Immature natural killer cell (primary cell): ENCODE measurements around the gene PLOD3. TPM values are rescaled to one million over a fixed set of nuclear protein-coding genes. Genes with fewer than 3 reads are reported as not detected.

Experiments used
- DNase-seq, 3 donors: peaks; one replicate each; pipeline ENCODE4 v3.0.0; 2022; ENCODE audit warnings: mixed read lengths in 1 of 3
- H3K27ac Mint-ChIP-seq, 6 donors: one replicate each; pipeline ENCODE4 v1.8.0; 2020; ENCODE audit warnings: mixed read lengths in 6 of 6, mild to moderate bottlenecking in 5 of 6, inconsistent platforms in 4 of 6, moderate library complexity in 3 of 6
- H3K27me3 Mint-ChIP-seq, 3 donors: one replicate each; pipeline ENCODE4 v1.8.0; 2020 to 2021; ENCODE audit warnings: low read depth in 3 of 3, mild to moderate bottlenecking in 3 of 3, mixed read lengths in 3 of 3, moderate library complexity in 3 of 3, inconsistent platforms in 1 of 3
- H3K36me3 Mint-ChIP-seq, 3 donors: one replicate each; pipeline ENCODE4 v1.8.0; 2020; ENCODE audit warnings: mixed read lengths in 3 of 3, inconsistent platforms in 2 of 3, mild to moderate bottlenecking in 2 of 3
- H3K4me1 Mint-ChIP-seq, 2 donors: one replicate each; pipeline ENCODE4 v1.8.0; 2020; ENCODE audit warnings: inconsistent platforms in 2 of 2, mild to moderate bottlenecking in 2 of 2, mixed read lengths in 2 of 2, moderate library complexity in 1 of 2
- H3K4me3 Mint-ChIP-seq, 5 donors: one replicate each; pipeline ENCODE4 v1.8.0; 2020; ENCODE audit warnings: mild to moderate bottlenecking in 5 of 5, mixed read lengths in 5 of 5, inconsistent platforms in 3 of 5, moderate library complexity in 3 of 5
- H3K9me3 Mint-ChIP-seq, 6 donors: one replicate each; pipeline ENCODE4 v1.8.0; 2020; ENCODE audit warnings: mild to moderate bottlenecking in 6 of 6, mixed read lengths in 6 of 6, inconsistent platforms in 4 of 6, moderate library complexity in 3 of 6
- polyA plus RNA-seq, 3 donors: library from polyadenylated mRNA; unstranded; fragments of 300-500 nt; fragmentation: Illumina TruSeq; gene quantifications; one replicate each; pipeline ENCODE4 v1.2.3, GENCODE V29; 2021

The PLOD3 gene
- polyA plus RNA-seq, 3 donors from 2014 or later = 19.6 to 28.6 (median 26.6) TPM

DNA sequence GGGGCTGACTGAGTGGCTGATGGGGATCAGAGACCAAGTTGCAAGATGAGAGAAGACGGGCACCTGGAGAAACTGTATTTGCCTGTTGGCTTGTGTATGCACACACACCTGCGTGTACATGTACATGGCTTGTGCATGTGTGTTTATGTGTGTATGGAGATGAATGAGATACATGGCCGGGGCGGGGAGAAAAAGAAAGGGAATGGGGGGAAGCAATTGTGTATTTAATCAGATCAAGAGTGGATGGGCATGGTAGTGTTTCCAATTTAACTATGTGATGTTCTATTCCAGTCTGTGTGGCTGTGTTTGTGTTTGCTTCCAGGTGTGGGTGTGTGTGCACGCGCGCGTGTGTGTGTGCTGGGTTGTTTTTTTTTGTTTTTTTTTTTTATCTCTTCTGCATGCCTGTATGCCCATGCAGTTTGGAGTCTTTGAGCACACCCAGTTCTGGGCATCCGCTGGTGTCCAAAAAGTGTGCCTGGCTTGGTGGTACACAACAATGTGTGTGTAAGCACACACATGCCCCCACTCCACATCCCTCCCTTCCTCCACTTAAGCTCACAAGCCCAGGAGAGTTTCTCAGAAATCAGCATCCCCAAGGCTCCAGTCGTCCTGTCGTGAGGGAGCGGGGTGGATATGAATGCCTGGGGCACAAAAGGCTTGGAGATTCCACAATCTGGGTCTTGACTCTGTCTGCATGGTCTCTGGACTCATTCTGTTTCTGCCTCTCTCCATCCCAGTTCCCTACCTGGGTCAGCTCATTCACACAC is 49.6 kb downstream of the PLOD3 start:
- peaks cover 31 to 34% of the 10 kb centered on the region in 2 donors for H3K4me1 Mint-ChIP-seq
- no peak for DNase-seq
- H3K27me3 Mint-ChIP-seq = peaks cover 55 to 68% (median 66%) of the 10 kb centered on the region in 3 donors
- peaks cover 0 to 11% (median 0%) of the 10 kb centered on the region in 6 donors for H3K9me3 Mint-ChIP-seq
- peak overlapping the region in 1 of 5 donors; percentile 17 for H3K4me3 Mint-ChIP-seq
- no peak overlapping the region for H3K27ac Mint-ChIP-seq
- no peaks in the 10 kb centered on the region for H3K36me3 Mint-ChIP-seq

GRCh38 chr7:101166909-101167644 is 50.3 kb downstream of the PLOD3 start:
- H3K36me3 Mint-ChIP-seq = no peaks in the 10 kb centered on the region
- peak overlapping the region in 1 of 5 donors; percentile 18 for H3K4me3 Mint-ChIP-seq
- H3K27me3 Mint-ChIP-seq = peaks cover 55 to 67% (median 65%) of the 10 kb centered on the region in 3 donors
- H3K9me3 Mint-ChIP-seq = peaks cover 0 to 11% (median 0%) of the 10 kb centered on the region in 6 donors
- DNase-seq = no peak
- no peak overlapping the region for H3K27ac Mint-ChIP-seq
- peaks cover 31 to 35% of the 10 kb centered on the region in 2 donors for H3K4me1 Mint-ChIP-seq

DNA sequence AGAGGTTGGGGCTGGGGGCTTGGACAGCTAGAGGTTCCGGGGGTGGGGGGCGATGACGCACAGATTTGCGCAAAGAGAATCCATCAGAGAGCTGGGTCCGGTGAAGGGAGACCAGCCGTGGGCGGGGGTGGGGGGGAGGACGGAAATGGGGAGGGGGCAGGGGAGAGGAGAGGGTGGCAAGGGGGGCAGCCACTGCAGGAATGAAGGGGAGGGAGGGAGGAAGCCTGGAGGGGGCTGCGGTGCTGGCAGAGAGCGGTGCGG is 50.8 kb downstream of the PLOD3 start:
- no peak for DNase-seq
- Mint-ChIP-seq H3K4me3 (peak overlapping the region in 1 of 5 donors; percentile 18), H3K27me3 (peaks cover 53 to 64% (median 62%) of the 10 kb centered on the region in 3 donors), H3K36me3 (no peaks in the 10 kb centered on the region), H3K4me1 (peaks cover 31 to 33% of the 10 kb centered on the region in 2 donors), H3K9me3 (peaks cover 0 to 11% (median 0%) of the 10 kb centered on the region in 6 donors), H3K27ac (no peak overlapping the region)

DNA sequence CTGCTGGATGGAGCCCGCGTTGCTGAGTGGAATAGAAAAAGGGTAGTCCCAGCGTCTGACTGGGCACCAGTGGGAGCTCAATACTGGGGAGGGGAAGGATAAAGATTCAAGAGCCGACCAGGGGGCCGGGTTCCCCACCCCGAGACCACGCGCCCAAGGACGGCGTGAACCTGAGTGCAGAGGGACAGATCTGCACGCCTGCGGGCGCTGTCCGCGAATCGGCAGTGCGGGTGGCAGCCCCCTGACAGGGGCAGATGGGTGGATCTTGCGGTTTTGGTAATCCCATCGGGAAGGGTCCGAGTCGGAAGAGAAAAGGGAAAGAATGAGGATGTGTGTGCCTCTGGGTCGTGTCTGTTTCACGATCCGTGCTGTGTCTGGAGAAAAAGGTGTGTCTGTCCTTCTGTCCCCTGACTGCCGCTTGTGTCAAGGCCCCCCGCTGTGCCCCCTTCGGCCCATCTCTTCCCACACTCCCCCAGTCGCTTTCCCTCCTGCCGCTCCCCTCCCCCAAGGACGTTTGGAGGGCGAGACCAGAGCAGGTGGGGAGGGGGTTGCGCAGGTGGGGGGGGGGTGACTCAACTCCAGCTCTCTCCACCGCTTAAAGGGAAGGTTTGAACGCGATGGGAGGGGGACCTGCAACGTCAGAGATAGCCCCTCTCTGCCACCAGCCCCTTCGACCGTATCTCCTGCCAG is 51.3 kb downstream of the PLOD3 start:
- Mint-ChIP-seq H3K36me3 (no peaks in the 10 kb centered on the region), H3K9me3 (peaks cover 0 to 11% (median 0%) of the 10 kb centered on the region in 6 donors), H3K4me1 (peaks cover 31 to 32% of the 10 kb centered on the region in 2 donors), H3K27ac (peak overlapping the region in 4 of 6 donors; percentile 4 to 61 (median 56)), H3K4me3 (peak overlapping the region; percentile 12 to 76 (median 66)), H3K27me3 (peaks cover 49 to 63% (median 62%) of the 10 kb centered on the region in 3 donors)
- DNase-seq = no peak

- H3K36me3 Mint-ChIP-seq = no peaks in the 10 kb centered on the region
- H3K4me3 Mint-ChIP-seq = peak within 1 kb of the TSS; percentile 12 to 76 (median 66)
- H3K27ac Mint-ChIP-seq = peak within 1 kb of the TSS in 4 of 6 donors; percentile 4 to 61 (median 56)
- H3K9me3 Mint-ChIP-seq = peaks cover 0 to 7% (median 0%) of the 10 kb centered on the region in 6 donors
- DNase-seq = peak; percentile 86 to 90 (median 87)
- H3K4me1 Mint-ChIP-seq = peaks cover 25 to 27% of the 10 kb centered on the region in 2 donors
- H3K27me3 Mint-ChIP-seq = peaks cover 41 to 55% (median 54%) of the 10 kb centered on the region in 3 donors
These were observed 52.1 kb downstream of the PLOD3 start, which contains the start of gene VGF for GRCh38 chr7:101165075-101165957. Gene VGF (minus strand): TSS chr7:101165569. CDS start chr7:101164843, 726 bp downstream.

GRCh38 chr7:101164071-101164840 is 53.1 kb downstream of the PLOD3 start:
- Mint-ChIP-seq H3K27ac (no peak overlapping the region), H3K27me3 (peaks cover 32 to 49% (median 46%) of the 10 kb centered on the region in 3 donors)

DNA sequence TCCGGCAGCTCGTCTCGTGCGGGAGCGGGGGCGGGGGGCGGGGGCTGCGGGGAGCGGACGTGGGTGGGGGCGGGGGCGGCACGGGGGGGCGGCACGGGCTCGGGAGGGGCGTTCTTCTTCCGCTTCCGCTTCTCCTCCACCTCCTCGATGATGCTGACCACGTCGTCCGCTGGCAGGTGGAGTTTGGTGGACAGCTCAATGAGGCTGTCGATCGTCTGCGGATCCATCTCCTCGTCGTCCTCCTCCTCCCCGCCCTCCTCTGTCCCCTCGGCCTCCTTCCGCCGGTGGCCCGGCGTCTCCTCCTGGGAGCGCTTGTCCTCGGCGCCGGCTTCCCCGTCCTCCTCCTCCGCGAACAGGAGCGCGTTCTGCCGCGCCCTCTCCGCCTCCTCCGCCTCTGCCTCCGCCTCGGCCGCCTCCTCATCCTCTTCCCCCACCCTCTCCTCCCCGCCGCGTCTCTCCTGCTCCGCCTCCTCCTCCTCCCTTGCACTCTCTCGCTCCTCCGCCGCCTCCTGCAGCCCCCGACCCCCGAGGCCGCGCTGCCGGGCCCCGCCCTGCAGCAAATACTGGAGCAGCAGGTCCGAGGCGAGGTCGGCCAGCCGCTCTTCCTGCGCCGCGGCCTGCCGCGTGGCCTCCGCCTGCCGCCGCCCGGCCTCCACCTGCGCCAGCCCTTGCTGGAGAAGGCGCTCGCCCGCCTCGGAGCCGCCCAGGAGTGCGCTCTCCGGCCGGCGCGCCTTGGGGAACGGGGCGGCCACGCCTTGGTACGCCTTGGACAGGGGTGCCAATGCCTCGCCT is 53.9 kb downstream of the PLOD3 start:
- DNase-seq = no peak
- peaks cover 0 to 1% (median 0%) of the 10 kb centered on the region in 3 donors for H3K36me3 Mint-ChIP-seq
- peaks cover 30 to 45% (median 42%) of the 10 kb centered on the region in 3 donors for H3K27me3 Mint-ChIP-seq
- peak overlapping the region; percentile 62 to 79 (median 72) for H3K4me3 Mint-ChIP-seq
- peaks cover 0 to 4% (median 0%) of the 10 kb centered on the region in 6 donors for H3K9me3 Mint-ChIP-seq
- no peak overlapping the region for H3K27ac Mint-ChIP-seq
- peaks cover 15 to 17% of the 10 kb centered on the region in 2 donors for H3K4me1 Mint-ChIP-seq

More at GRCh38 chr7:101164071-101164840, 53.1 kb downstream of the PLOD3 start:
- Mint-ChIP-seq H3K4me3 (peak overlapping the region in 2 of 5 donors; percentile 21 to 33), H3K4me1 (peaks cover 18 to 20% of the 10 kb centered on the region in 2 donors), H3K9me3 (peaks cover 0 to 4% (median 0%) of the 10 kb centered on the region in 6 donors), H3K36me3 (no peaks in the 10 kb centered on the region)
- DNase-seq = no peak

DNA sequence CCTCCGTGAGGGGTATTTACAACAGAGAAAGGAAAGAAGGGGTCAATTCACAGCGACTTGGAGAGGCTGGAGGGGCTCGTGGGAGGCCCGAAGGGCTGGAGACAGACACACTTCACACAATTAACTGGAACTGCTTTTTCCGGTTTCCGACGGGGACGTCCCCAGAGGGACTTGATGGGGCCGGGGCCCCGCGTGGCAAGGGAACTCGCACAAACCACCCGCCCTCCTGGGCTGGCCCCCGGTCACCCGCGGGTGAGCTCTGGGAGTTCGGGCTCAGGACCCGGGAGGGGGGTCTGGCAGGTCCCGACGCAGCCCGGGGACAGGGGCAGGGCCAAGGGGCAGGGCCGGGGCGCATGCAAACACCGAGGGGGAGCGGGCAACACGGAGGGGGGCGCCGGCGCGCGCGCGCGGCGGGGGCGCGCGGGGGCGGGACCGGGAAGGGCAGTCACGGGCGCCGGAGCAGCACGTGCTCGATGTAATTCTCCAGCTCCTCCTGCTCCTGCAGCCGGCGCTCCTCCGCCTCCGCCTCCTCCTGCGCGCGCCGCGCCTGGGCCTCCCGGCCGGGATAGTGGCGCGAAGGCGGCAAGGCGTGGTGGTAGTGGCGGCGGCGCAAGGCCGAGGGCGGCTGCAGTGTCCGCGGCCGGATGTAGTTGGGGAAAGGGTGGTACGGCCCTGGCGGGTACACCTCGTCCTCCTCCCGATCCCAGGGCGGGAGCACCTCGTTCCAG is 54.7 kb downstream of the PLOD3 start:
- Mint-ChIP-seq H3K4me3 (peak overlapping the region; percentile 67 to 80 (median 76)), H3K27ac (no peak overlapping the region), H3K9me3 (peaks cover 0 to 4% (median 0%) of the 10 kb centered on the region in 6 donors), H3K4me1 (peaks cover 15 to 16% of the 10 kb centered on the region in 2 donors), H3K27me3 (peaks cover 26 to 39% (median 36%) of the 10 kb centered on the region in 3 donors), H3K36me3 (peaks cover 0 to 5% (median 0%) of the 10 kb centered on the region in 3 donors)
- no peak for DNase-seq

- no peak for DNase-seq
- Mint-ChIP-seq H3K36me3 (peaks cover 0 to 5% (median 0%) of the 10 kb centered on the region in 3 donors), H3K4me1 (peaks cover 15 to 16% of the 10 kb centered on the region in 2 donors), H3K27ac (no peak overlapping the region), H3K9me3 (peaks cover 0 to 2% (median 0%) of the 10 kb centered on the region in 6 donors), H3K4me3 (peak overlapping the region; percentile 67 to 80 (median 76)), H3K27me3 (peaks cover 19 to 32% (median 29%) of the 10 kb centered on the region in 3 donors)
These were observed 55.5 kb downstream of the PLOD3 start for GRCh38 chr7:101161692-101162471.

- Mint-ChIP-seq H3K27me3 (peaks cover 15 to 26% (median 23%) of the 10 kb centered on the region in 3 donors), H3K27ac (no peak overlapping the region), H3K9me3 (peaks cover 0 to 2% (median 0%) of the 10 kb centered on the region in 6 donors), H3K4me3 (peak overlapping the region in 2 of 5 donors; percentile 21 to 38), H3K4me1 (peaks cover 13 to 15% of the 10 kb centered on the region in 2 donors), H3K36me3 (peaks cover 0 to 5% (median 0%) of the 10 kb centered on the region in 3 donors)
- DNase-seq = no peak
These were observed 56.5 kb downstream of the PLOD3 start for GRCh38 chr7:101160910-101161309.
